Measurements from ENCODE around the gene SUPV3L1. TPM values are rescaled to one million over a fixed set of nuclear protein-coding genes. Genes with fewer than 3 reads are reported as not detected.

SUPV3L1 gene
- total RNA-seq, 1 experiment from 2014 or later = 57.3 TPM

- H3K23ac ChIP-seq (ENCODE audit: insufficient read length, low read depth, low read length) = no peak overlapping the region
- Mint-ChIP-seq H3K27me3 (ENCODE audit: low read depth) (peaks cover 6% of the 10 kb centered on the region), H3K9me3 (no peaks in the 10 kb centered on the region), H3K4me1 (peaks cover 18 to 19% of the 10 kb centered on the region in 2 experiments), H3K4me3 (no peak overlapping the region), H3K27ac (no peak overlapping the region), H3K36me3 (ENCODE audit: insufficient read depth in 1 of 3, low read depth in 3 of 3) (no peaks in the 10 kb centered on the region)
- H2BK120ac ChIP-seq (ENCODE audit: low read depth, low read length, poor library complexity, severe bottlenecking) = no peak overlapping the region
- no peaks in the 10 kb centered on the region for H3K79me1 ChIP-seq (ENCODE audit: insufficient read depth, low read depth, low read length, poor library complexity, severe bottlenecking)
- no peak overlapping the region for H3K4me2 ChIP-seq (ENCODE audit: insufficient read depth, insufficient read length, low read length)
- no peaks in the 10 kb centered on the region for H3K27me3 ChIP-seq (ENCODE audit: insufficient read depth, low read length)
- no peak overlapping the region for H2AK5ac ChIP-seq (ENCODE audit: insufficient read length, low read length)
- no peak overlapping the region for H3K14ac ChIP-seq (ENCODE audit: insufficient read depth, low read length)
- no peak overlapping the region for H4K5ac ChIP-seq (ENCODE audit: insufficient read length, low read depth, low read length)
- no peak overlapping the region for H2BK5ac ChIP-seq (ENCODE audit: insufficient read length, low read length)
- no peak overlapping the region for H3K56ac ChIP-seq (ENCODE audit: insufficient read length, low read depth, low read length)
- H3K9ac ChIP-seq (ENCODE audit: extremely low read depth, insufficient read length, low read length) = no peak overlapping the region
- no peak overlapping the region for H4K91ac ChIP-seq (ENCODE audit: insufficient read length, low read depth, low read length)
- no peak overlapping the region for H2AFZ ChIP-seq (ENCODE audit: low read length)
- H3K79me2 ChIP-seq (ENCODE audit: insufficient read depth, low read length) = no peaks in the 10 kb centered on the region
- H3K23me2 ChIP-seq (ENCODE audit: insufficient read length, low read depth, low read length, poor library complexity, severe bottlenecking) = no peaks in the 10 kb centered on the region
- H2BK15ac ChIP-seq (ENCODE audit: low read depth, low read length) = no peak overlapping the region
- no peak overlapping the region for H3T11ph ChIP-seq (ENCODE audit: low read length)
- no peak for TF ChIP-seq CTCF (conservative IDR thresholded peaks at IDR 0.05)
- no peaks in the 10 kb centered on the region for H4K20me1 ChIP-seq (ENCODE audit: control insufficient read depth, insufficient read depth, insufficient read length)
- no peak overlapping the region for H3K4ac ChIP-seq (ENCODE audit: low read depth, low read length)
- no peak overlapping the region for H2BK12ac ChIP-seq (ENCODE audit: insufficient read length, low read depth, low read length)
- no peak overlapping the region for H3K27ac ChIP-seq (ENCODE audit: insufficient read length, low read depth, low read length)
- no CpG with 5 or more reads among the region's 7 CpGs for WGBS (ENCODE audit: extremely low coverage, insufficient read length, low lambda C conversion rate)
- no peak overlapping the region for H3K18ac ChIP-seq (ENCODE audit: insufficient read length, low read depth, low read length)
- H2BK20ac ChIP-seq (ENCODE audit: low read depth, low read length, poor library complexity, severe bottlenecking) = no peak overlapping the region
- H3K4me1 ChIP-seq (ENCODE audit: insufficient read depth, low read length) = no peaks in the 10 kb centered on the region
- H3K9me3 ChIP-seq (ENCODE audit: control insufficient read depth, low read depth, low read length) = no peaks in the 10 kb centered on the region
- H4K8ac ChIP-seq (replicated peaks; ENCODE audit: insufficient read length, low read depth, low read length) = no peak overlapping the region
- DNase-seq = no peak
Measured at GRCh38 chr10:69241575-69241974, 61.5 kb downstream of the SUPV3L1 start.

Data from H9 (cell line).